ENCODE measurements around the gene SLC35F3. TPM values are rescaled to one million over a fixed set of nuclear protein-coding genes. Genes with fewer than 3 reads are reported as not detected.

Gene SLC35F3
- total RNA-seq, 2 donors from 2014 or later = 14.4 to 14.8 TPM

- Mint-ChIP-seq H3K27ac (no peak overlapping the region), H3K4me1 (no peaks in the 10 kb centered on the region), H3K27me3 (ENCODE audit: insufficient read depth) (no peaks in the 10 kb centered on the region), H3K9me3 (no peaks in the 10 kb centered on the region), H3K36me3 (ENCODE audit: low read depth) (peaks cover 3% of the 10 kb centered on the region), H3K4me3 (no peak overlapping the region)
- no peak for TF ChIP-seq CTCF (conservative IDR thresholded peaks at IDR 0.05)
- no peaks in the 10 kb centered on the region for H3K4me1 ChIP-seq (ENCODE audit: control insufficient read depth, insufficient read depth, low read length)
- H3K4me3 ChIP-seq (ENCODE audit: low read length) = no peak overlapping the region
- DNase-seq = no peak
- H3K27me3 ChIP-seq (ENCODE audit: control insufficient read depth, insufficient read depth, low read length, poor library complexity, severe bottlenecking) = no peaks in the 10 kb centered on the region
- H3K36me3 ChIP-seq (ENCODE audit: control insufficient read depth, insufficient read depth, low read length) = peaks cover 4% of the 10 kb centered on the region
- no peak overlapping the region for H3K27ac ChIP-seq (ENCODE audit: low read depth, low read length)
- H3K9me3 ChIP-seq (ENCODE audit: control insufficient read depth, low read length) = no peaks in the 10 kb centered on the region
- WGBS, 2 experiments (ENCODE audit: insufficient coverage in 1 of 2, insufficient read length in 1 of 2) = 69 to 75% methylated on average over 4 of the region's 4 CpGs
- H3K9ac ChIP-seq (ENCODE audit: extremely low read depth, low read length, poor library complexity, severe bottlenecking) = no peak overlapping the region
These were observed 40.1 kb downstream of the SLC35F3 start for GRCh38 chr1:233944601-233945000.

DNA sequence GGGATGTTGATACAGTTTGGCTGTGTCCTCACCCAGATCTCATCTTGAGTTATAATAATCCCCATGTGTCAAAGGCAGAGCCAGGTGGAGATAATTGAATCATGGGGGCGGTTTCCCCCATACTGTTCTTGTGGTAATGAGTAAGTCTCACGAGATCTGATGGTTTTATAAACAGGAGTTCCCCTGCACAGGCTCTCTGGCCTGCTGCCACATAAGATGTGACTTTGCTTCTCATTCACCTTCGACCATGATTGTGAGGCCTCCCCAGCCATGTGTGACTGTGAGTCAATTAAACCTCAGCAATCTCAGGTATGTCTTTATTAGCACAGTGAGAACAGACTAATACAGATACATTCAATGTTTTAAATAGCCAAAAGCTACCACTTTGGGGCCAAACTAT is 41.1 kb downstream of the SLC35F3 start:
- WGBS, 2 experiments (ENCODE audit: insufficient coverage in 1 of 2, insufficient read length in 1 of 2) = 84 to 100% methylated on average over 2 to 3 of the region's 3 CpGs
- TF ChIP-seq CTCF (conservative IDR thresholded peaks at IDR 0.05) = no peak
- no peak overlapping the region for H3K9ac ChIP-seq (ENCODE audit: extremely low read depth, low read length, poor library complexity, severe bottlenecking)
- H3K4me3 ChIP-seq (ENCODE audit: low read length) = no peak overlapping the region
- peaks cover 2% of the 10 kb centered on the region for H3K9me3 ChIP-seq (ENCODE audit: control insufficient read depth, low read length)
- H3K36me3 ChIP-seq (ENCODE audit: control insufficient read depth, insufficient read depth, low read length) = peaks cover 4% of the 10 kb centered on the region
- no peak for DNase-seq
- no peak overlapping the region for H3K27ac Mint-ChIP-seq
- H3K4me3 Mint-ChIP-seq = no peak overlapping the region
- H3K36me3 Mint-ChIP-seq (ENCODE audit: low read depth) = peaks cover 3% of the 10 kb centered on the region
- no peaks in the 10 kb centered on the region for H3K9me3 Mint-ChIP-seq
- H3K27me3 ChIP-seq (ENCODE audit: control insufficient read depth, insufficient read depth, low read length, poor library complexity, severe bottlenecking) = no peaks in the 10 kb centered on the region
- H3K27ac ChIP-seq (ENCODE audit: low read depth, low read length) = no peak overlapping the region
- no peaks in the 10 kb centered on the region for H3K4me1 ChIP-seq (ENCODE audit: control insufficient read depth, insufficient read depth, low read length)
- H3K27me3 Mint-ChIP-seq (ENCODE audit: insufficient read depth) = no peaks in the 10 kb centered on the region
- no peaks in the 10 kb centered on the region for H3K4me1 Mint-ChIP-seq

DNA sequence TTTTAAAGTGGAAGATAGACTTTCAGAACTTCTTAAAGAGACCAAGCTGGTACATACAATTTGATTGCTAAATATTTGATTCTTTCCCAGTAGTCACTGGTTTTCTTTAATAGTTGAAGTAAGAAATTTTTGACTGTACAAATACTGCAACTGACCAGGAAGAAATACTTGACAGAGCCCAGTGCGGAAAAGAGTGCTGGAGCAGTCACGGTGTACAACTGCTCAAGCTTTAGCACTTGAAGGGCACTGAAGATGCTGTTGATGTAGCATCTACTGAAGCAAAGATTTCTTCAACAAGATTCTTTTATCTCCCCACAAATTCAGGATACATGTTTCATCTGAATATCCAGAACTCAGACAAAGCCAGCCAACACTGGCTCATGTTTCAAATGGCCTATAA is 41.5 kb downstream of the SLC35F3 start:
- Histone ChIP-seq H3K9ac (ENCODE audit: extremely low read depth, low read length, poor library complexity, severe bottlenecking) (no peak overlapping the region), H3K27ac (ENCODE audit: low read depth, low read length) (no peak overlapping the region), H3K4me1 (ENCODE audit: control insufficient read depth, insufficient read depth, low read length) (no peaks in the 10 kb centered on the region), H3K4me3 (ENCODE audit: low read length) (no peak overlapping the region), H3K9me3 (ENCODE audit: control insufficient read depth, low read length) (peaks cover 6% of the 10 kb centered on the region), H3K36me3 (ENCODE audit: control insufficient read depth, insufficient read depth, low read length) (peaks cover 4% of the 10 kb centered on the region), H3K27me3 (ENCODE audit: control insufficient read depth, insufficient read depth, low read length, poor library complexity, severe bottlenecking) (no peaks in the 10 kb centered on the region)
- Mint-ChIP-seq H3K9me3 (peaks cover under 1% of the 10 kb centered on the region), H3K36me3 (ENCODE audit: low read depth) (peaks cover 4% of the 10 kb centered on the region), H3K4me1 (no peaks in the 10 kb centered on the region), H3K27ac (no peak overlapping the region), H3K27me3 (ENCODE audit: insufficient read depth) (no peaks in the 10 kb centered on the region), H3K4me3 (no peak overlapping the region)
- no peak for DNase-seq
- WGBS, 2 experiments (ENCODE audit: insufficient coverage in 1 of 2, insufficient read length in 1 of 2) = 89 to 95% methylated on average over 2 of the region's 2 CpGs
- no peak for TF ChIP-seq CTCF (conservative IDR thresholded peaks at IDR 0.05)
